Fibroblast of villous mesenchyme (primary cell): ENCODE results near the gene DRC3. TPM values are rescaled to one million over a fixed set of nuclear protein-coding genes. Genes with fewer than 3 reads are reported as not detected.
"Not testable (repeated sequence)": the region's sequence is repeated elsewhere in the genome, so short reads cannot be mapped to it uniquely, and the experiment has no call there.

Experiments used
- DNase-seq: peaks from one replicate; pipeline ENCODE4 v3.0.0-alpha.2; 2010; ENCODE audit warnings: low read depth
- H3K4me3 ChIP-seq: 2 replicates; pipeline ENCODE4 v1.5.1; 2011; ENCODE audit warnings: low read depth, mild to moderate bottlenecking, low read length
- total RNA-seq: library from RNA; depleted of rRNA; stranded (reverse); fragments of >200 nt; gene quantifications from 2 replicates; pipeline ENCODE4 v1.2.3, GENCODE V29; 2012
- TF ChIP-seq, protein P1 (sequence below): IDR thresholded peaks from 2 replicates; pipeline ENCODE4 v1.5.1; 2012; ENCODE audit warnings: low read depth, mild to moderate bottlenecking, low read length; ENCODE audit not compliant: insufficient read depth

Gene DRC3
- total RNA-seq, 1 donor: under 0.01 TPM

DNA sequence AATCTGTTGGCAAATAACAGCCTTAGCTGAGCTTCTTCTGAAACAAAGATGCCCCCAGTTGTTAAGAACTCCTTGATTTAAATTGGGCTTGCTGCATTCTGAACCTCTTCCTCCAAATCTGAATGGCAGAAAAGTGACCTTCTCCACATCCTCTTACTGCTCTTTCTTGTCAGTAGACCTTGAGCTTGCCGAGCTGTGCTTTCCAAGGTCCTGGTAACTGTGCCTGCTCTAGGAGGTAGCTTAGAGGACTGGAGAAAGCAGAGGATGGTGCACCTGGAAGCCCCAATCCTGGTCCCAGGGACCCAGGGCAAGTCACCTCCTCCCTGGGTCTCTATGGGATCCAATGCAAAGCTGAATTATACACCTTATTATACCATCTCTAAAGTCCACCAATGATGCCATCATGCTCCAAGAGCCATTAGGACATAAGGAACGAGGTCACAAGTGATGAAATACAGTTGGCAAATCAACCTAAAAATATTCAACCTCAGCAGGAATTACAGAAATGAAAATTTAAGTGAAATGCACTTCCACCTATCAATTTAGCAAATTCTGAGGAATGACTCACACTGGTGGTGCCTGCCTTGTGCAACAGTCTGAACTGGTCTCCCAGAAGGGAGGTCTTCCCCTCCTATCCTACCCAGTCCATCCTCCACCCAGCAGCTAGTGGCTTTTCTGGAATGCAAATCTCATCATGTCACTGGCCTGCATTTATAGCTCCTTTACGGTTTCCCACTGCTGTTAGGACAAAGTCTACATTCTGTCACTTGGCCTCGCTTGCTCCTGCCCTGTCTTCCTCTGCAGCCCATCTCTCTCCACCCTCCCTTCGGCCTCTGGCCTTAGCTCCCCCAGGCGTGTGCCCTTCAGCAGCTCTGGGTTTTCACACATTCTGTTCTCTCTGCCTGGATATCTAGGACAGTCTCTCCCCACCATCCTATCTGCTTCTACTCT, 37.1 kb upstream of the DRC3 start:
- no peak overlapping the region for H3K4me3 ChIP-seq
- peak; percentile 94 for DNase-seq
- TF ChIP-seq, protein P1, sequence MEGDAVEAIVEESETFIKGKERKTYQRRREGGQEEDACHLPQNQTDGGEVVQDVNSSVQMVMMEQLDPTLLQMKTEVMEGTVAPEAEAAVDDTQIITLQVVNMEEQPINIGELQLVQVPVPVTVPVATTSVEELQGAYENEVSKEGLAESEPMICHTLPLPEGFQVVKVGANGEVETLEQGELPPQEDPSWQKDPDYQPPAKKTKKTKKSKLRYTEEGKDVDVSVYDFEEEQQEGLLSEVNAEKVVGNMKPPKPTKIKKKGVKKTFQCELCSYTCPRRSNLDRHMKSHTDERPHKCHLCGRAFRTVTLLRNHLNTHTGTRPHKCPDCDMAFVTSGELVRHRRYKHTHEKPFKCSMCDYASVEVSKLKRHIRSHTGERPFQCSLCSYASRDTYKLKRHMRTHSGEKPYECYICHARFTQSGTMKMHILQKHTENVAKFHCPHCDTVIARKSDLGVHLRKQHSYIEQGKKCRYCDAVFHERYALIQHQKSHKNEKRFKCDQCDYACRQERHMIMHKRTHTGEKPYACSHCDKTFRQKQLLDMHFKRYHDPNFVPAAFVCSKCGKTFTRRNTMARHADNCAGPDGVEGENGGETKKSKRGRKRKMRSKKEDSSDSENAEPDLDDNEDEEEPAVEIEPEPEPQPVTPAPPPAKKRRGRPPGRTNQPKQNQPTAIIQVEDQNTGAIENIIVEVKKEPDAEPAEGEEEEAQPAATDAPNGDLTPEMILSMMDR: no peak

DNA sequence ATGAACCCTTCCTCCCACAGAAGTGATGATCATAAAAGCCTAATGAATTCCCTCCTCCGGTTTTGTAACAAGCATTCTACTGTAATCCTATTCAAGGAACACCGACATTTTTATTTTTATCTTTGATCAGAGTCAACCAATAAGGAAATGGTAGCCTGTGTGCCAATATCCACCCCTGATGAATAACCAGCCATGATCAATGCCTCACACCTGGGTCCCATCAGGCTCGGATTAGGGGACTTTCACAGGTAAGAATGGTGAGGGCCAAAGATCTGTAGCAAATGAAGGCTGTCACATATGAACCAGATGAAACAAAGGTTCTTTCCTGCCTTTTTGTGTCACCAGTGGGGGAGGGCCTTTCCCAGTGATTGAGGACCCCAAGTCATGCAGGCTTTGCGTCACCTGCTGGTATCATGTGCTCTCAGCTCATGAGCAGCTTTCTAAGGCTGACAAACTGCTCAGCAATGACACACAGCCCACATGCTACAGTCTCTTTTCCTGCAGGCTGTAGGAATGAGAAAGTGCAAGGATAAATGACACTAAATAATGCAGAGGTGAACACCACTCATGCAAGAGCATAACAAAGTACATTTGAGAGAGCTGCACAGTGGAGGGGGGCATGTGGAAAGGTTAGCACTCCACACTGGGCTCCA, 35.3 kb upstream of the DRC3 start:
- TF ChIP-seq, protein P1: no peak
- no peak overlapping the region for H3K4me3 ChIP-seq
- DNase-seq: peak; percentile 28

DNA sequence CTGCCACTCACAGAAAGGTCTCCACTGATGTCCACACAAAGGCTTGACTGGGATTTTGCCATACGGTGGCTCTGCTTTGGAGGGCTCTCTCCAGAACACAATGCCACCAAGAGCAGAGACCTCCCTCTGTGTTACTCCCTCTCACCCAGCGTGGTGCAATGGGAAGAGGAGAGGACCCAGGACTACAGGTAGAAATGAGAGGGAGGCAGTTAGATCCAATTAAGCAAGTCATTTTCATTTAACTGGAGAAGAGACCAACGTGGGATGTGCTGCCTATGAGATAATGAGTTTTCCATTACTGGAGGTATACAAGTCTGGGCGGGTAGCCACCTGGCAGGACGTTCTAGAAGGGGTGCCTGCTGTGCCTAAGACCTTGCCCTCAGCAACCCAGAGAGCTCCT, 34.7 kb upstream of the DRC3 start:
- TF ChIP-seq, protein P1: no peak
- DNase-seq: no peak
- no peak overlapping the region for H3K4me3 ChIP-seq

DNA sequence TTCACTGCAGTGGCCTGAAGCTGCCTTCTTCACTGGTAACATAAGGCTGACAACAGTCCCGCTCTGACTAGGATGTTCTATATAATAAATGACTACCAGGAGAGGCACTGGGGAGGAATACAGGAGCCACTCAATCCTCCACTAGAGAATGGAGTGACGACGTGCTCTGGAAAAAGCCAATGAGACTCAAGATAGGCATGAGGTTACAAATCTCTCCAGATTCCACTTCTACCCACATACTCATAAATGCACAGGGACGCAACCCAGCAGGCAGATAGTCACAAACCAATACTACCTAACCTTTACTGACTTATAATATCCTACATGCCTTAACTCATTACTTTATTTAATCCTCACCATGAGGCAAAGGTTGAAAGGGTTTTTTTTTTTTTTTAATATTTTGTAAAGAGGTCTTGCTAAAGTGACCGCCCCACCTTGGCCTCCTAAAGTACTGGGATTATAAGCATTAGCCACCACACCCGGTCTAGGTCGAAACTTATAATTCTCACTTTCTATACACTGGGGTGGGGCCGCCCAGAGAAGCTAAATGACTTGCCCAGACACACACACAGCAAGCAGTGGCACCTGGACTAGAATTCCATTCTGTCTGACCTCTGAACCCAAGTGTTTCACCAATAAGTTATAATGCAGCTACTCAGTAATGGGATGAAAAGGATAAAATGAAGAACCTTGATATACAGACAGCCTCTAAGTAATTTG, 34.1 kb upstream of the DRC3 start:
- DNase-seq: peak; percentile 51
- TF ChIP-seq, protein P1: no peak
- H3K4me3 ChIP-seq: no peak overlapping the region

DNA sequence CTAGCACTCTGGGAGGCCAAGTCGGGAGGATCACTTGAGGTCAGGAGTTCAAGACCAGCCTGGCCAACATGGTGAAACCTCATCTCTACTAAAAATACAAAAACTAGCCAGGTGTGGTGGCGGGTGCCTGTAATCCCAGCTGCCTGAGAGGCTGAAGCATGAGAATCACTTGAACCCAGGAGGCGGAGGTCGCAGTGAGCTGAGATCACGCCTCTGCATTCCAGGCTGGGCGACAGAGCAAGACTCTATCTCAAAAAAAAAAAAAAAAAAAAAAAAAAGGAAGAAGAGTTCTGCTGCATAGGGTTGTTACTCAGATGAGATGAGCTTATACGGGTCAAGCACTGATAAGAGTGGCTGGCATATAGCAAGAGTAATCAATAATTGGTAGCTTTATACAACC, 32.7 kb upstream of the DRC3 start:
- not testable (repeated sequence) for H3K4me3 ChIP-seq, DNase-seq

DNA sequence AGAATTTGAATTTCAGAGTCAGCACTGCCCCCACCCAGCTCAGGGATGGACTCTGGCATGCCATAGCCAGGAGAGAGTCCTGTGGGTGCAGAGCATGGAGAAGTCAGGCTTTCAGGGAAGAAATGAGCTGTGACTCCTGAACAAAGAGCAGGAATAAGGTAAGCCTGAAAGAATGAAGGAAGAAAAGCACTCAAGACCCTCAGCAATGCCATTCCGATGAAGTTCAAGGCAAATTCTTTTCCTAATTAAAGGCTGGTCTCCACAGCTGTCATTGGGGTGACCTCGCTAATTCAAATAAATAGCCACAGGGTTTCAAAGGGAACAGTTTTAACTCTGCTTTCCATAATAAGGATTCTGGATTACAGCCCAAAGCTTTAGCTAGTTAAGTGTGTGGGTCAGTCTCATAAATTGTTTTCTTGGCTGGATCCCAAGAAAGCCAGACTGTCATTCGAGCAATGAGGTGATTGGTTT, 32.2 kb upstream of the DRC3 start:
- DNase-seq: peak; percentile 59
- TF ChIP-seq, protein P1: no peak

DNA sequence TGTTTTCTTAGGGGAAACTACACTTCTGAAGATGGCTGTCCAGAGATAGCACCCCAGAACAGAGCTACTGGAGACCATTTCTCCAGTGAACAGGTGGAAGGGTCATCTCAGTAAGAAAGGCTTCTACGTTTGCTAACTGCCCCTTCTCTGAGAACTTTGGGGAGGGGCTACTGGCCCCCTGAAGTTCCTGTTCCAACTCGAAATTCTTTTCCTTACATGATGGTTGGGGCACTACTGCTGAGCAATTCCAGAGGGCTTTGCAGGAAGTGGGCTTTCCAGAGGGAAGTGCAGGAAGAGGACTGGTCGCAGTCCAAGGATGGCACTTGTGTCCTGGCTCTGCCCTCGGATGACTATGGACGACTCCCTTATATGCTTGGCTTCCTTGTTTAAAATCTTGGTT, 31.6 kb upstream of the DRC3 start:
- H3K4me3 ChIP-seq: no peak overlapping the region
- TF ChIP-seq, protein P1: no peak
- DNase-seq: no peak

More for the DNA sequence above, 32.2 kb upstream of the DRC3 start:
- no peak overlapping the region for H3K4me3 ChIP-seq
